Body of pancreas (tissue), 4 donors: ENCODE results near the gene USF3. TPM values are rescaled to one million over a fixed set of nuclear protein-coding genes. Genes with fewer than 3 reads are reported as not detected.
A peak's percentile ranks its signal among the peaks of the same experiment; 100 is the strongest.

ENCODE experiments used
- ATAC-seq: fragments of 150-250 bp; one replicate; pipeline ENCODE4 v1.9.1; 2016
- DNase-seq, 4 donors: peaks; one replicate each; pipeline ENCODE4 v3.0.0-alpha.2; 2019
- H3K27ac ChIP-seq, 4 donors: fragments of 200-600 bp; sonication (generic); 1 replicate in 3 of 4; 2 replicates in 1 of 4; pipeline versions ENCODE4 v1.5.1 to v1.6.1; 2016 to 2019; ENCODE audit warnings: mild to moderate bottlenecking in 1 of 4, mixed read lengths in 1 of 4, moderate library complexity in 1 of 4
- H3K27me3 ChIP-seq, 2 donors: fragments of 200-600 bp; sonication (generic); one replicate each; pipeline ENCODE4 v1.6.0; 2016; ENCODE audit warnings: mild to moderate bottlenecking in 1 of 2
- H3K36me3 ChIP-seq, 2 donors: fragments of 200-600 bp; sonication (generic); replicated peaks in 1 of 2; 2 replicates each; pipeline ENCODE4 v1.5.1; 2016; ENCODE audit warnings: low read depth in 2 of 2; ENCODE audit not compliant: insufficient read depth in 1 of 2
- H3K4me1 ChIP-seq: fragments of 200-600 bp; sonication (generic); one replicate; pipeline ENCODE4 v1.6.0; 2016
- H3K4me3 ChIP-seq, 2 donors: fragments of 200-600 bp; sonication (generic); 1 replicate in 1 of 2; 2 replicates in 1 of 2; pipeline ENCODE4 v1.5.1; 2016 to 2019
- H3K9me3 ChIP-seq, 3 donors: fragments of 200-600 bp; sonication (generic); 1 replicate in 2 of 3; 2 replicates in 1 of 3; pipeline ENCODE4 v1.5.1; 2016
- POLR2A ChIP-seq, 3 donors: fragments of 450-650 bp; IDR thresholded peaks; one replicate each; pipeline ENCODE4 v1.6.1; 2016; ENCODE audit warnings: antibody characterized with exemption in 3 of 3, mild to moderate bottlenecking in 2 of 3
- WGBS, 2 donors: methylation state at CpG; one replicate each; pipeline ENCODE4 v1.1.5; 2017; 5-methylcytosine and 5-hydroxymethylcytosine counted together
- intact Hi-C: fragments of 100-400 bp; cut with DNase I; formaldehyde crosslinking; loops from one replicate; pipeline ENCODE4 v1.15.1; 2023
- small RNA-seq: library from RNA; depleted of rRNA; stranded (forward); fragments of <200 nt; gene quantifications from one replicate; pipeline ENCODE3, GENCODE V24; 2016
- total RNA-seq, 2 donors: library from RNA; depleted of rRNA; stranded (reverse); fragments of >200 nt; gene quantifications; one replicate each; pipeline ENCODE4 v1.1.0, GENCODE V29; 2016
- TF ChIP-seq, protein P1 (sequence below), 7 experiments: fragments of 450-650 bp in 4 of 7; fragments of 200-600 bp in 3 of 7; sonication (generic) in 3 of 7; IDR thresholded peaks; one replicate each; pipeline ENCODE4 v1.5.1; 2016 to 2019; ENCODE audit warnings: antibody characterized with exemption in 7 of 7

The USF3 gene
- total RNA-seq, 2 donors from 2014 or later: 10.5 to 13.2 TPM

DNA sequence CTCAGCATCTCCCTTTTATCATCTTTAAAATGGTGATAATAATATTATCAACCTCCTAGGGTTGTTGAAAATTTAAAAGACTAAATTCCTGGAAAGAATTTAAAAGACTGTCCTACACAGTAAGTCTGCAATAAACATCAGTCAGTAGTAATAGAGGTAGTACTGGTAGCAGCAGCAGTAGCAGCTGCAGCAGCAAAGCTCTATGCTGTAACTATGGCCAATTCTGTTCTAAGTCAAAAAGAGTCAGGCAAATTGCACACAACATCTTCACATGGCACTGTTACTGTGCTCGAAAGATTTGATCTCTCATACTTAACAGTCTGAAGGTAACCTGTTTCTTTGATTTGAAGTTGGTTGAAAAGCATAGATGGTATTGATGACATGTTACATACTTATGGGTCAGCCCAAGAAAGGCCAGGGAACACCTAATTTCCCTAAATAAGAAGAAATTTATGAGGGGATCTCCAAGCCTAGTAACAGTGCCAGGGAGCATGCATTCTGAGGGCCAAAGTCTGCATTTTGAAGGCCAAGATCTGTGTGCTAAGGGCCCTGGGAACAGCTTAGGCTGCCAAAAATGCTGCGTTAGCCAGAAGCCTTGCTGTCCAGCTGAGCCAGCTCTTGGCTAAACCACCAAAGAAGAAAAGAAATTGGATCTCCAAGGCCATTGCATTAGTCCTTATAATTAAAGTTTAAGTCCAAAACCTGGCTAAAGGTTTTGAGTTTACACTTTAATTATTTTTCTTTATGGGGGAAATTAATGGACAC is 95.8 kb downstream of the USF3 start:
- peaks cover 8% of the 10 kb centered on the region for H3K4me1 ChIP-seq
- WGBS, 2 donors: 36 to 38% methylated on average over 2 of the region's 2 CpGs
- H3K4me3 ChIP-seq: no peak overlapping the region
- ATAC-seq: no peak
- H3K9me3 ChIP-seq: no peaks in the 10 kb centered on the region
- DNase-seq: peak; percentile 13 to 56 (median 30)
- H3K27ac ChIP-seq: no peak overlapping the region
- H3K36me3 ChIP-seq: no peaks in the 10 kb centered on the region
- TF ChIP-seq POLR2A (IDR thresholded peaks at IDR 0.05): no peak
- TF ChIP-seq, protein P1, sequence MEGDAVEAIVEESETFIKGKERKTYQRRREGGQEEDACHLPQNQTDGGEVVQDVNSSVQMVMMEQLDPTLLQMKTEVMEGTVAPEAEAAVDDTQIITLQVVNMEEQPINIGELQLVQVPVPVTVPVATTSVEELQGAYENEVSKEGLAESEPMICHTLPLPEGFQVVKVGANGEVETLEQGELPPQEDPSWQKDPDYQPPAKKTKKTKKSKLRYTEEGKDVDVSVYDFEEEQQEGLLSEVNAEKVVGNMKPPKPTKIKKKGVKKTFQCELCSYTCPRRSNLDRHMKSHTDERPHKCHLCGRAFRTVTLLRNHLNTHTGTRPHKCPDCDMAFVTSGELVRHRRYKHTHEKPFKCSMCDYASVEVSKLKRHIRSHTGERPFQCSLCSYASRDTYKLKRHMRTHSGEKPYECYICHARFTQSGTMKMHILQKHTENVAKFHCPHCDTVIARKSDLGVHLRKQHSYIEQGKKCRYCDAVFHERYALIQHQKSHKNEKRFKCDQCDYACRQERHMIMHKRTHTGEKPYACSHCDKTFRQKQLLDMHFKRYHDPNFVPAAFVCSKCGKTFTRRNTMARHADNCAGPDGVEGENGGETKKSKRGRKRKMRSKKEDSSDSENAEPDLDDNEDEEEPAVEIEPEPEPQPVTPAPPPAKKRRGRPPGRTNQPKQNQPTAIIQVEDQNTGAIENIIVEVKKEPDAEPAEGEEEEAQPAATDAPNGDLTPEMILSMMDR (IDR thresholded peaks at IDR 0.05): no peak
- intact Hi-C loops: no loop called here
- no peaks in the 10 kb centered on the region for H3K27me3 ChIP-seq

Small RNA genes within 50 kb of the gene (small RNA-seq; reads per million reads assigned to genes)
- gene RN7SL767P: not detected

Other genes with a start within 250 kb of the USF3 start
- 10 to 100 TPM; 19.2 to 21.1 TPM for gene SPICE1, start 181.5 kb downstream of the USF3 start, total RNA-seq
- gene SIDT1, start 164.1 kb downstream of the USF3 start, total RNA-seq: 1 to 10 TPM; 1.6 to 8.8 TPM
- gene NAA50, start 49.6 kb upstream of the USF3 start, total RNA-seq: 10 to 100 TPM; 32.2 to 93.6 TPM
- 10 to 100 TPM; 25.4 to 31.3 TPM for gene ATP6V1A, start 50.4 kb upstream of the USF3 start, total RNA-seq
- 10 to 100 TPM; 18.5 to 27.0 TPM for gene GRAMD1C, start 142.1 kb upstream of the USF3 start, total RNA-seq